Activated T-cell treated with anti-CD3 and anti-CD28 coated beads for 1 hour (primary cell): ENCODE results near the gene ELOVL5.

Experiments used
- DNase-seq: peaks from one replicate; pipeline ENCODE4 v3.0.0-alpha.2; 2020; ENCODE audit warnings: low read depth

The ELOVL5 gene

DNA sequence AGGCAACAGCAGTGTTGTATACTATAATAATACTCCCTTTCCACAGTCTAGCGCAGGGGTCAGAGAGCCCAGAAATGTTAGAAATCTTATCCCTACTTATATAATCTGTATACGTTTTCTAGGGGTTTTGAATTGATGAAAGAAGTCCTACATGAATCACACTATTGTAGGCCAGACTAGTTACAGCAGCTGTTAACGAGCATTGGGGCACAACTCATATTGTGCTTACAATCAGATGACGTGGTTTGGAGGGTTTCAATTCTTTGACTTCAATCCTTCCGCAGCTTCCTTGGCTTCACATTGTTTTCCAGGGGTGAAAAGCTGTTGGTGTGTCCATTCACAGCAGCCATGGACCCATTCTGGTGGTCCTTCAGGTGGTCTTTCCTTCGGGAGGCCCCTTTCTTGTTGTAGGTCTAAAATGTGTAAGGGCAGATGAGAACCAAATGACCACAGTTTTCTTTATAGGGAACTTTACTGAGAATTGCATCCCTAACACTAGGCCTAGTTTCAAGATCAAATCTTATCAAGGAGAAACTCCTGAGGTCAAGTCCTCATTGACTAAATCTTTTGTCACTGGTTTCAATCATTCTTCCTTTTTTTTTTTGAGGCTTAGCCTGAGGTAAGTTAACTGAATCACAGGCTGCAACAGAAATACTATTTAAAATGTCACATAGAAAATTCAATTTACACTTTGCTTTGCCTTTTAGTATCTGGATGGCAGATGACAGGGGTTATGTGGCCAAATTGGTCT lies 79.7 kb downstream of the ELOVL5 start:
- DNase-seq, result no peak

DNA sequence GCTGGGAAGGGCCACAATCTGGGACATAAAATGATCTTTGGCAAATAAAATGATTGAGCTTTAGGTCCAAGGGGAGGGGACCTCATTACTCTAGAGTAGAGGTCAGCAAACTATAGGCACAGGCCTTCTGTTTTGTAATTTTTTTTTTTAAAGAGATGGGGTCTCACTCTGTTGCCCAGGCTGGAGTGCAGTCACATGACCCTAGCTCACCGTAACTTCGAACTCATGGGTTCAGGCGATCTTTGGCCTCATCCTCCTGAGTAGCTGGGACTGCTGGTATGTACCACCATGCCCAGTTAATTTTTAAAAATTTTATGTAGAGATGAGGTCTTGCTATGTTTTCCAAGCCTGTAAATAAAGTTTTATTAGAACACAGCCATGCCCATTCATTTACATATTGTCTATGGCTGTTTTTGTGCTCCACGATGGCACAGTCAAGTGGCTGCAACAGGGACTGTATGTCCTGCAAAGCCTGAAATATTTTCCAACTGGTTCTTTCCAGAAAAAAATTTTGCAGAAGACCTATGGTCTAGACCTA lies 82.1 kb downstream of the ELOVL5 start:
- DNase-seq, result no peak

DNA sequence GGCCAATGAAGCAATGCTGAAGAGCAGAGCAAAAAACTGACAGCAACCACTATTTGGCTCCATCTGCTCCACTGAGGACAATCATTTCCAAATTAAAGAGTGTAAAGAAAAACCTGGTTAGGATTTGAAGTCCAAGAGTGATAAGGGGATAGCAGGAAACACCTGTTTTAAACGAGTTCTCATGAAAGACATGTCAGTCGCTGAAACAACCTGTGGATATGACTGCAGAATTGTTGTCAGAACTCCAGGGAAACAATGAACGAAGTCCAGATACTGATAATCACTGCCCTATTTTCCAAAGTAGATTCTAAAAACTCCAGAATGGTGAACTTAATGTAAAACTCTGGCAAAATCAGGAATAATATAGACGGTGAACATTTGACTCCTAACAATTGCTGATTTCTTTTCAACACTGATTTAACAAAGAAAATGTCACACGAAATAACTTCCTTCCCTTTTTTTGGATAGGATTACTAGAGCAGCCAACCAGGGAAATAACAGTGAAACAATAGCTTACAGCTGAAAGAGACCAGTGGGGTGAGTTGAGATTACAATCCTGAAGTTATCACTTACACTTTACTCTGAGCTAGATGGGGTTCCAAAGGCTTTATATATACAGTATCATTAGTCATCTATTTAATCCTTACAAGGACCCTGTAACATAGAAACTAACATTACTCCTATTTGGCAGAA lies 83.7 kb downstream of the ELOVL5 start:
- DNase-seq, result no peak

DNA sequence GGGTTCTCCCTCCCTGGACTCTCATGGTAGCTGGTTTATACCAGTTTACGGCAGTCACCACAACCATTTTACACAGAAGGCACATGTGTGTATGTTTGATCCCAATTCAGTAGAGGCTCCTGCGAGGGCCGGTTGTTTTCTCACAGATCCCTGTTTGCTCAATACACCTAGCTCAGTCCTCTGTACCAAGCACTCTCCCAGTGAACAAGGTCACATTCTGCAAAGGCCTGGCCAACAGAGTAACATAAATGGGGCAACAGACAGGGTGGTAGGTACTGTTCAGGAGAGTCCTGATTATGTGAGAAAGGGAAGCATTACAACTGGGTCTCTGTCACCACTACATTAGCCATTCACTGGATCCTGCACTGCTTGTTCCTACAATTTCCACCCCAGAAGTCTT lies 84.4 kb downstream of the ELOVL5 start:
- no peak for DNase-seq

DNA sequence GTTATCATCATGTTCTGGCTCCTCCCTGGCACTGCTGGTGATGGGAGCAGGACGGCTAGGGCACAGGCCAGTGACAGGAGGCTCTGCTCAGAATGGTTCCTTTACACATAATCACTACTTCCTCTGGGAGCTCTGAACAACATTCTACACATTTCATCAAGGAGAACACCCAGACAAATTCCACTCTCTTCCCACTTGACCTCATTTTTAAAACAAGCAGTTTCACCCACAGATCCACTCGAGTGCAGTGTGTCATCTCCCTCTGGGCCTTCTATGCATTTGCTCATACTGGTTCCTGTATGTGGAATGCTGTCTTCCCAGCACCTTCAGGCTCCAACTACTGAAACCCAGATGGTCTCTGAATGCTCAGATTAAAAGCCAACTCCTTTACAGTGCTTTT lies 84.8 kb downstream of the ELOVL5 start:
- no peak for DNase-seq

DNA sequence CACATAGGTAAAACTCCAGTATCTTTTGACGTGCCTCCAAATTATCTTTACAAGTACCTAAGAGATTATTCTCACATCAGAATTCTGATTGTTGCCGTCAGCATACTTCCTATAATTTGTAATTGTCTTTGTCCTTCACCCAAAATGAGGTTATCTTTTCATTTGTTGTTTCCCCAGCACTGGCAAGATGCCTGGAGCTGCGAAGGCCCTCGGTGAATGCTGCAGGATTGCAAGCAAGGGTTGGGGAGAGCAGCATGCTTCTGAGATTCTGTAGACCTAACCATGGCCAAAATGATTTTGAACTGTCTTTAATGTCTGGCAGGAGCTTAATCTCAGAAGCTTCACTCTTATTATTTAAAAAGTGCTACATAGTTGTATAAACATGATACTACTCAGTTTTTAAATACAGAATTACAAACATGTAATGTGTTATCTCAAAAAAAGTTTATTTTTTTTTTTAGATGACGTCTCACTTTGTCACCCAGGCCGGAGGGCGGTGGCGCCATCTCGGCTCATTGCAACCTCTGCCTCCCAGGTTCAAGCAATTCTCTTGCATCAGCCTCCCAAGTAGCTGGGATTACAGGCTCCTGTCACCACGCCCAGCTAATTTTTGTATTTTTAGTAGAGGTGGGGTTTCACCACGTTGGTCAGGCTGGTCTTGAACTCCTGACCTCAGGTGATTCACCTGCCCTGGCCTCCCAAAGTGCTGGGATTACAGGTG lies 88.7 kb downstream of the ELOVL5 start:
- no peak for DNase-seq

DNA sequence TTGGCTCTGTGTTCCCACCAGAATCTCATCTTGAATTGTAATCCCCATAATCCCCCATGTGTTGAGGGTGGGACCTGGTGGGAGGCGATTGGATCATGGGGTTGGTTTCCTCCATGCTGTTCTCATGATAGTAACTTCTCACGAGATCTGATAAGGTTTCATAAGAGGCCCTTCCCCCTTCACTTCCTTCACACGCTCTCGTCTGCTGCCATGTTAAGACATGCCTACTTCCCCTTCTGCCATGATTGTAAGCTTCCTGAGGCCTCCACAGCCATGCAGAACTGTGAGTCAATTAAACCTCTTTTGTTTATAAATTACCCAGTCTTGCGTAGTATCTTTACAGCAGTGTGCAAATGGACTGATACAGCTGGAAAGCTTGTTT lies 90.0 kb downstream of the ELOVL5 start:
- DNase-seq, result no peak

DNA sequence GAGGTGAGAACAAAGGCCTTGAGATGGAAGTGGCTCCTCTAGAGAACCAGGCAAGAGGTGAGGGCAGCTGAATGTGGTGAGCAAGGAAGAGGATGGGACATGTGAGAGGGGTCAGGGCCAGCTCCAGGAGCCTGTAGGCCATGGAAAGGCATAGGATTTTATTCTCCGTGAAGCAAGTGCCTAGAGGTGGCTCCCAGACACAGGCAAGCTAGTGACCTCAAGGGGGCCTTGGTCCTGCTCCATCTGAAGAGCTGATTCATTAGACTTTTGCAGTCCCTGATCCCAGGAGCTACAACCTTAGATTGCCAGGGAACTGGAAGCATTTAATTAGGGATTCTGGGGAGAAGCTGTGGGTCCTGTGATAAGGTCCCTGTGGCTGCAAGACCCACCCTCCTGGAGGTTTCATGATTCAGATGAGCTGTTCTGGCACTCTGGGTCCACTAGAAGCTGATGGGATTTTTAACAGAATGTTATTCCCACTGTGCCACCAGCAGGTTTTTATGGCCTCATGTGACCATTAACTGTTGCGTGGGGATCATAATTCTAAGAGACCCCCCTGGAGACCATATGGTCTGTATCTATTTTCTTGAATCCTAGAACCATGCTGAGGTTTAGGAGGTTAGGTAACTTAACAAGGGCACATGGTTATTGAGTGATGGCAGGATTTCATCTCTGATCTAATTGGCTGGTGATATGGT lies 90.5 kb downstream of the ELOVL5 start:
- no peak for DNase-seq

DNA sequence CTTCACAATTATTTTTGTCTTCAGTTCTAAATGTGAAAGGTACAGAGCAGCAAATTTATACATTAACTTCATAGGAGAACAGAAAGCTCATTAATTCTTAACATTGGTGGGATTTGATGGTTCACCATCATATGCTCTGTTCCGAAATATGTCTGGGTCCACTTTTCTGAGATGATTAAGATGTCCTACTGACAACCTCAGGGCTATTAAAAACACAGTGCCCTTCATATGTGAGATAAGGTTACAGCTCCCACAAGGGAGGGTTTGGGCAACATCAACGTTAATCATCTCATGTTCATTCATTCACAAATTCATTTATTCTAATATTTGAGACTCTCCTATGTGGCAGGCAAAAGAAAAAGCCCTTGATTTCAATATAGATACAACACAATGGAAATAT lies 91.2 kb downstream of the ELOVL5 start:
- no peak for DNase-seq

DNA sequence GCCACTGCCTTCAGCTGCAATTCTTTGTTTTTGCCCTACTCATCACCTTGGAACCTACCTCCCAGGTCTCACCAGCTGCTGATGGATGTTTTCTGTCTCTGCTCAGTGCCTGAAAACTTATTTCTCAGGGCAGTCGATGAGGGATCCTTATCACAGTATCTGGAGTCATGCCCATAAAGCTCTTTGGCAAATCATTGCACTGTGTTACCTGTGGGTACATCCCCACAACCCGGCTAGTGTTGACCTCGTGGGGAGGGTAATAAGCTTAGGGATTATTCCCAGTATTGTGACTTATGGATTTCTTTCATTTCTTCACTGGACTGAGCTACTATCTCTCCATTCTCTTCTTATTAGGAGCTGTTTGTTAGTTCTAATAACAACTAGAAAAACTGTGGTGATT lies 91.7 kb downstream of the ELOVL5 start:
- no peak for DNase-seq

DNA sequence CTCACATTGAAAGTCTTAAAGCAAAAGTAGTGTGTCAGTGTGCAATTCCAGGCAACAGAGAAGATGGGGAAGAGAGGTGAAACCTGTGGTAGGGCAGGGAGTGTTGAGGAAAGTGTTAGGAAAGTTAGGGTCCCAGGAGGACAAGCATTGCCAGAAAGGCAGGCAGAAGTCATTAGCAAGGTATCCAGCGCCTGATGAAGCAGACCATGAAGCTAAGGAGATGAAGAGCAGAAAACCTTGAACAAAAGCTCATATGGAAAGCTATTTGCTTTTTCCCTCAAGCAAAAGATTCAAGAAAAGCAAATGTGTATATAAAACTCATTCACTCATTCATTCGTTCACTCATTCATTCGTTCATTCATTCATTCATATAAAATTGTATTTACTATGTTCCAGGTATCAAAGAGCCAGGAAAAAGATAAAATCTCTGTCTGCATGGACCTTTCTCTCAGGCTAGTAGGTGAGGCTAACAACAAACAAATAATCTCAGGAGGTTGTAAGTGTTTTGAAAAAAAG lies 96.5 kb downstream of the ELOVL5 start:
- DNase-seq, result no peak

DNA sequence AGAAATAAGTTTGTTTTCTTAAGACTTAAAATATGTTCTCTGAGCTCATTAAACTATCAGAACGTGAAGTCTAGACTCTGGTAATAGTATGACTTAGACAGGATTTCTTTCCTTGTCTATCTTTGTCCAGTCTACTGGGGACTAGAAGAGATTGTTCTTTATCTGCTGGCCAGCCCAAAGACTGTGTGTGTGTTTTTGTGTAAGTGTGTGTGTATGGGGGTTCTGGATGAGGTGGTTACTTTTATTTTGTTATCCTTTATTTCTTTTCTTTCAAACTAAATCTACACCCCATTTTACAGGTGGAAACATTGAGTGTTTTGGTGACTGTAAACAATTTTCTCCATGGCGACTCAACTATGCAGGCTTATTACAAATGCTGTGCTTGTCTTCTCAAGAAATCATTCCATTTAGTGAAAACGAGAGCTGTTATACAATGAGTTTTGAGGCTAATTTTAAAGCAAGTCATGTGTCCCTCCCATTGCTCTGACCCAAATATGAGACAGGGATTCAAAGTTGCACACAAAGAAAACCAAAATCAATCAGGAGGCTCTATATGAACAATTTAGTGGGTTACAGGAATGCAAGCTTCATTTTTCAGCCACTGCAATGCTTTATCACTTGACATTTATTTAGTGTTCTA lies 97.6 kb downstream of the ELOVL5 start:
- DNase-seq, result no peak

DNA sequence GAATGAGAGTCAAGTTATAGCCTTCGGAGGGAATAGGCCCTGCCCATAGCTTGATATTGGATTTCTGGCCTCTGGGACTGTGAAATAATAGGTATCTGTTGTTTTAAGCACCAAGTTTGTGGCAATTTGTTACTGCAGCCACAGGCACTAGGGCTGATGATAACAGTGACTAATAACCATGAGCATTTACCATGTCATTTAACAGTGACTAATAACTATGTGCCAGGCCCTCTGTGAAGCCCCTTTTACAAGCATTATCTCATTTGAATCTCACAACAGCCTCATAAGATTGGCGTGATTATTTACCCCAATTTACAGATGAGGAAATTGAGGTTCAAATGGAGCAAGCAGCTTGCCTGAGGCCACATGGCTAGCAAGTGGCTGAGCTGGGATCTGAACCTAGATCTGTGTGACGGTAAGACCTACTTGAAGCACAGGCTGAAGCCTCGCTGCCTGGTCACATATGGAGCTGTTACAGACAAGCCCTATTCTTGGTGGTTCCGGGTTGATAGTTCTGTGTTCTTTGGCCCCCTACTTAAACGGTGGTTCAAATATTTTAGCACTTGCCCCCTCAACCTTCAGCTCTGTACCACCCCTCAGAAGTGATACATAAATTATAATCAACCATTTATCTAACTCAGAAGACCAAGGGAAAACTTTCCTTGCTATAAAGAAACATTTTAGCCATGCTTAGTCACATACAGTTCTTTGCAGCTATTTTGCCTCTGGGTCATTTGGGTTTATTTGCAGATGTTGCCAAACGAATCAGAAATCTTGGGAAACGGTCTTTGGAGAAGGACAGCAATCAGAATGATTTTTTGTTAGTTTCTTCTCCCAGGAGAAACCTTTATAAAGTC lies 98.3 kb downstream of the ELOVL5 start:
- DNase-seq, result no peak

DNA sequence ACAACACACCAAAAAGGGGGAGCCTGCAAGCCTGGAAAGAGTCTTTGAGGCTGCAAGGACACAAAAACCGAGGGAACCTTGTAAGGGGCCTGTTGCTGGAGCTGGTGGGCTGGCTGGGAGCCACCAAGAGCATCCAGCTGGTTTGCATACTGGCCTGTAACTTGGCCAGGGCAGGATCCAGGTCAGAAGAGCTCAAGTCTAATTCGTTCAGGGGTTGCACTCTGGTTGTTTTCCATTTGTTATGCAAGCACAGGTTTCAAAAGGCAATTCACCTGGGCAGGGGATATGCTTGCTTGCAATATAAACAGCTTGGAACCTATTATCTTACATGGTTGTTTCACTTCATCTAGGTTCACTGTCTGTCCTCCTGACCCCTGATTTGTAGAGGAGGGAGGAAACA lies 101.8 kb downstream of the ELOVL5 start:
- DNase-seq, result no peak

DNA sequence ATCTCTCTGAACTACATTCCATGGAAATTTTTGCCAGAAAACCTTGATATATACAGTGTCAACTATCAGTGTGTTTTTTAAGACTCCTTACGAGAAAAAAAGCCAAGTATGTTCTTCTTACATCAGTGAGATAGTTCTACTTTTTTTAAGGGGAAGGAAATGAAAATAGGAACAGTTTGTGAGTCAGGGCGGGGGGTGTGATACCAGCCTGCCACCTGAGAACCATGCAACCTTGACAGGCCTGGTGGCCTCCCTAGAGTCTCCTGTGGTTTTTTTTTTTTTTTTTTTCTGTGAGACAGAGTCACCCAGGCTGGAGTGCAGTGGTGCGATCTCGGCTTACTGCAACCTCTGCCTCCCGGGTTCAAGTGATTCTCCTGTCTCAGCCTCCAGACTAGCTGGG lies 103.8 kb downstream of the ELOVL5 start:
- DNase-seq, result no peak

DNA sequence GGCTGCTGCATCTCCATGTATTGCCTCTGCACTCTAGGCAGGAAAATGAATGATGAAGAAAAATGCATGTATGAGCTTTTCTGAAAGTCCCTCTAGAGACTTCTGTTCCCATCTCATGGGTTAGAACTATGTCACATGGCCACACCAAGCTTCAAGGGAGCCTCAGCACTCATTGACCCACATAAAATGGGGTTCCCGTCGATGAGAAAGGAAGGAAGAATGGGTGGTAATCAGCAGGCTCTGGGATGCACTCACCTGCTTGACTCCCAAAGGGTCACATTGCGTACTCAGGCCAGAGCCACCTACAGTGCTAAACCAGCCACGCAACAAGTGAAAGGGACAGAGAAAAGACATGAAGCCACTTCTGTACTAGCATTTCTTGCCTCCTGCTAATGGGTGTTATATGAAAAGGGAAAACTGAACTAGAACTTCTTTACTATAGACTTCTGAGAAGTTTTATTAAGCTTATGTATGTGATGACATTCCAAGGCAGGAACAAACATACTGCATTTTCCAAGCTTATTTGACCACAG lies 104.3 kb downstream of the ELOVL5 start:
- no peak for DNase-seq

DNA sequence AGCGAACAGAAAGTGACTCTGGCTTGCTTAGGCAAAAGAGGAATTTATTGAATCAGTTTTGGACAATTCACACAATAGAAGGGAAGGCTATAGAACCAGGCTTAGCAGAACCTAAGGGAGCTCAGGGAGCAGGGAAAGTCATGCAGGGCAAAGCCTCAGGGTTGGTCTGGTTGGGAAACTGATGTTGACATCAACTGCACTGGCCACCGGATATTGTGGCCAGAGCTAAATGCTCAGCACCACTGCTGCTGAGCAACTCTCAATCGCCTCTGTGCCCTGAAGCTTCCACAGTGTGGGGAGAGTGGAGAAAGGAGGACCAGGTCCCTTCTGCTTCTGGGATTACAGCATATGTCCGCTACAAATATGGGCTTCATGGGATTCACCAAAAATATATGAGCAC lies 106.8 kb downstream of the ELOVL5 start:
- no peak for DNase-seq

DNA sequence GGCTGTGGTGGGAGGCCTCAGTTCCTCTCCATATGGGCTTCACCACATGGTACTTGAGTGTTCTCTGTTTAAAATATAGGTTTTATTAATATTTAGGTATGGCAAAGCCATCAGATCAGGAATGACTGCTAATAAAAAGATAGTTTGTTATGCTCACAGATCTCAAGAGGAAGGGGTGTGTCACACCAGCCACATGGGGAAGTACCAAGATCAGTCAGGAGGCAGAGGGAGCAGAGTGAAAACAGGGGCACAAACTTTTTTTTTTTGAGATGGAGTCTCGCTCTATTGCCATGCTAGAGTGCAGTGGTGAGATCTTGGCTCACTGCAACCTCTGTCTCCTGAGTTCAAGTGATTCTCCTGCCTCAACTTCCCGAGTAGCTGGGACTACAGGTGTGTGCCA lies 108.0 kb downstream of the ELOVL5 start:
- DNase-seq, result no peak

DNA sequence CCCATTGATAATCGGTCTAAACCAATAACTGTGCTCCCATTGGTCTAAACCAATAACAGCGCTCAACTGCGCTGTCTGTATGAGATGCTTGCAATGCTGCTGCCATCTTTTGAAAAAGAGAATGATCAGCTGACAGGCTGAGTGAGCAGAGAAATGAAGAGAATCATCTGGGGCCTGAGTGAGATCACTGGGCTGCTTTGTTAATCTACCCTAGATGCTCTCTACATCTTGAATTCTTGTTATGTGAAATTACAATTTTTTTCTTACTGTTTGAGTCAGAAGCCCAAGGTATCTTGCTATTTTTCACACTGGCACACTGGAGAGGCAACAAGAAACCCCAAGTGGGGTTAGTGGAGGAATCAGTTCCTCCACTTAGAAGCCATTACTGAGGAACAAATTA lies 108.6 kb downstream of the ELOVL5 start:
- DNase-seq, result no peak

DNA sequence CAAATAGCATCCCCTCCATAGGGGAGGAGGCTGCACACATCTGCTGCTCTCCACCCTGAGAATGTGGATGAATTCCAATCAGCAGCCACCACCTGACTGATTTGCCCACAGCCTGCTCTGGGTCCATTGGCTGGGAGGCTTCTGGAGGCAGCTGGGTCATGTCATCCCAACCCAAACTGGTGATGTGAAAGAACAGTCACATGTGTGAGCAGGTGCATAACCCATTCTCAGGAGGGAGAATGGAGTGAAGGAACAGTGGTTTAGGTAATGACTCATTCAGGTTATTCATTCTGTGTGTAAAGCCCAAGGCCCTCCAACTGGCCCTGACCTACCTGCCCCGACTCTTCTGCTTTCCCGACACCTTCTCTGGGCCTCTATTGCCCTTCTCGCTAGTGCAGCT lies 109.2 kb downstream of the ELOVL5 start:
- DNase-seq, result no peak
